ENCODE results near the gene ZFP36L1. TPM values are rescaled to one million over a fixed set of nuclear protein-coding genes. Genes with fewer than 3 reads are reported as not detected.

ZFP36L1 gene
- total and polyA plus RNA-seq, 9 donors: 50.6 to 241 (median 175) TPM

- H3K27me3 ChIP-seq (ENCODE audit: control insufficient read depth, insufficient read depth, low read length): no peaks in the 10 kb centered on the region
- 93% methylated on average over 3 of the region's 4 CpGs for WGBS (ENCODE audit: insufficient coverage)
- peaks cover 3% of the 10 kb centered on the region for H3K9me3 ChIP-seq (replicated peaks; ENCODE audit: control insufficient read depth, low read depth, low read length)
- no peak overlapping the region for H3K4me3 ChIP-seq (ENCODE audit: low read length)
- peaks cover 29% of the 10 kb centered on the region for H3K4me1 ChIP-seq (ENCODE audit: control insufficient read depth, insufficient read depth, low read length)
- no peak overlapping the region for H3K27ac ChIP-seq (ENCODE audit: low read length)
- no peak for DNase-seq
- H3K36me3 ChIP-seq (ENCODE audit: control insufficient read depth, insufficient read depth, low read length): no peaks in the 10 kb centered on the region
These were observed 51.9 kb downstream of the ZFP36L1 start for GRCh38 chr14:68740788-68741476.

GRCh38 chr14:68739701-68740100 is 53.2 kb downstream of the ZFP36L1 start:
- H3K36me3 ChIP-seq (ENCODE audit: control insufficient read depth, insufficient read depth, low read length): no peaks in the 10 kb centered on the region
- peaks cover 38% of the 10 kb centered on the region for H3K4me1 ChIP-seq (ENCODE audit: control insufficient read depth, insufficient read depth, low read length)
- WGBS (ENCODE audit: insufficient coverage): 92% methylated on average over 6 of the region's 7 CpGs
- H3K9me3 ChIP-seq (replicated peaks; ENCODE audit: control insufficient read depth, low read depth, low read length): peaks cover 3% of the 10 kb centered on the region
- no peak for DNase-seq
- peak overlapping the region; percentile 49 for H3K27ac ChIP-seq (ENCODE audit: low read length)
- no peaks in the 10 kb centered on the region for H3K27me3 ChIP-seq (ENCODE audit: control insufficient read depth, insufficient read depth, low read length)
- no peak overlapping the region for H3K4me3 ChIP-seq (ENCODE audit: low read length)

GRCh38 chr14:68738559-68738958 is 54.3 kb downstream of the ZFP36L1 start:
- H3K4me3 ChIP-seq (ENCODE audit: low read length): no peak overlapping the region
- H3K36me3 ChIP-seq (ENCODE audit: control insufficient read depth, insufficient read depth, low read length): no peaks in the 10 kb centered on the region
- peaks cover 3% of the 10 kb centered on the region for H3K9me3 ChIP-seq (replicated peaks; ENCODE audit: control insufficient read depth, low read depth, low read length)
- H3K27ac ChIP-seq (ENCODE audit: low read length): no peak overlapping the region
- H3K4me1 ChIP-seq (ENCODE audit: control insufficient read depth, insufficient read depth, low read length): peaks cover 44% of the 10 kb centered on the region
- no peak for DNase-seq
- H3K27me3 ChIP-seq (ENCODE audit: control insufficient read depth, insufficient read depth, low read length): no peaks in the 10 kb centered on the region
- 99% methylated on average over 4 of the region's 4 CpGs for WGBS (ENCODE audit: insufficient coverage)

Other genes with a start within 250 kb of the ZFP36L1 start
- gene ACTN1, start 186.2 kb upstream of the ZFP36L1 start, total RNA-seq: 30.3 TPM
- gene ACTN1, start 186.2 kb upstream of the ZFP36L1 start, polyA plus RNA-seq (ENCODE audit: insufficient read depth in 1 of 8, insufficient read length in 8 of 8, low replicate concordance in 1 of 8): 10 to 100 TPM; 34.4 to 58.5 (median 50.5) TPM

Data from muscle of leg (tissue), 11 donors.